PFSK-1 (cell line): ENCODE measurements around the gene RNF149.

ENCODE experiments used
- FOXP2 ChIP-seq: optimal IDR thresholded peaks from 2 replicates; pipeline ENCODE3; 2011; ENCODE audit warnings: borderline replicate concordance, control low read depth, inconsistent platforms; ENCODE audit not compliant: insufficient read depth; ENCODE audit errors: extremely low read length, extremely low read depth
- POLR2AphosphoS5 ChIP-seq: IDR thresholded peaks from 2 replicates; pipeline ENCODE4 v1.6.1; 2012; ENCODE audit warnings: low read depth, mild to moderate bottlenecking, control low read depth, low read length, moderate library complexity
- SIN3A ChIP-seq: IDR thresholded peaks from 2 replicates; pipeline ENCODE4 v1.6.1; 2012; ENCODE audit warnings: mild to moderate bottlenecking, low read length, moderate library complexity, borderline replicate concordance; ENCODE audit not compliant: insufficient read depth
- TAF1 ChIP-seq: IDR thresholded peaks from 2 replicates; pipeline ENCODE4 v1.6.1; 2012; ENCODE audit warnings: low read length, control low read depth, borderline replicate concordance; ENCODE audit not compliant: insufficient read depth
- TF ChIP-seq, protein P1 (sequence below), 2 experiments: IDR thresholded peaks; 2 replicates each; pipeline versions ENCODE4 v1.6.1 to v1.8.0; 2011 to 2012; ENCODE audit warnings: low read depth in 2 of 2, low read length in 2 of 2, control low read depth in 1 of 2, inconsistent platforms in 1 of 2, mild to moderate bottlenecking in 1 of 2, moderate library complexity in 1 of 2; ENCODE audit not compliant: insufficient read depth in 1 of 2

RNF149 gene

DNA sequence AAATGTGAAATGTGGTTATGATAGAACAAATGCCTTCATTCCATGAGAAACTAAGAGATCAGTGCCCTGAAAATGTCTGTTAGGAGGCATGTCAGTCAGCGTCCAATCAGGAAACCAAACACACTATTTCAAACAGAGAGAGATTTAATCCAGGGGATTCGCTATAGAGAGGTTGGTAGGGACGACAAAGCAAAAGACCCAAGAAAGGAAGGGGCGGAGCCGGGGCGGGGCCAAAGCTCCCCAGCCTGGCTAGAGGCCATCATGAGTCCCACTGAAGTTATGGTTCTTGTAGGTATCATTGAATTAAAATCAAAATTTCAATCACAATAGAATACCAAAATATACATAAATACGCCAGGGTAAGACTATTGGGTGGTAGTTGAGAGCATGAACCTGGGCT, 32.9 kb upstream of the RNF149 start:
- TF ChIP-seq POLR2AphosphoS5 (no peak), TAF1 (no peak)

DNA sequence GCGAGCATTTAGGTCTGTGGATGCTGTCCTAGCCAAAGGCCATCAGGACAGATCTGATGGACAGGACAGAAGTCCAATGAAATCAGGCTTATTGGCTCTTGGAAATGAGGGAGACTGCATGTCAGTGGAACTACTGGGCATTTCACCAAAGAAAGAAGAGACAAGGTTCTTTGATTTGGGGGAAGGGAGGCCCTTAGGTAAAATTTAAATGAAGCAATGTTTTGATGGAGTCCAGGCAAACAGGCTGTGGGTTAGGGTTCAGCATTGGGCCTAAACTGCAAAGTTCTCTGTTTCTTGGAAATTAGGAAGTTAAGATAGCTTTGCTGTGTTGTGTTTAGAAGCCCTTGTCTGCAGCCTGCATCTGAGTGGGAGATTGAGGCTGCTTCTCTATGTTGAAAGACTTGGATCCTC, 31.6 kb upstream of the RNF149 start:
- TF ChIP-seq POLR2AphosphoS5 (no peak), SIN3A (no peak), TAF1 (no peak), FOXP2 (no peak)
- TF ChIP-seq, protein P1, sequence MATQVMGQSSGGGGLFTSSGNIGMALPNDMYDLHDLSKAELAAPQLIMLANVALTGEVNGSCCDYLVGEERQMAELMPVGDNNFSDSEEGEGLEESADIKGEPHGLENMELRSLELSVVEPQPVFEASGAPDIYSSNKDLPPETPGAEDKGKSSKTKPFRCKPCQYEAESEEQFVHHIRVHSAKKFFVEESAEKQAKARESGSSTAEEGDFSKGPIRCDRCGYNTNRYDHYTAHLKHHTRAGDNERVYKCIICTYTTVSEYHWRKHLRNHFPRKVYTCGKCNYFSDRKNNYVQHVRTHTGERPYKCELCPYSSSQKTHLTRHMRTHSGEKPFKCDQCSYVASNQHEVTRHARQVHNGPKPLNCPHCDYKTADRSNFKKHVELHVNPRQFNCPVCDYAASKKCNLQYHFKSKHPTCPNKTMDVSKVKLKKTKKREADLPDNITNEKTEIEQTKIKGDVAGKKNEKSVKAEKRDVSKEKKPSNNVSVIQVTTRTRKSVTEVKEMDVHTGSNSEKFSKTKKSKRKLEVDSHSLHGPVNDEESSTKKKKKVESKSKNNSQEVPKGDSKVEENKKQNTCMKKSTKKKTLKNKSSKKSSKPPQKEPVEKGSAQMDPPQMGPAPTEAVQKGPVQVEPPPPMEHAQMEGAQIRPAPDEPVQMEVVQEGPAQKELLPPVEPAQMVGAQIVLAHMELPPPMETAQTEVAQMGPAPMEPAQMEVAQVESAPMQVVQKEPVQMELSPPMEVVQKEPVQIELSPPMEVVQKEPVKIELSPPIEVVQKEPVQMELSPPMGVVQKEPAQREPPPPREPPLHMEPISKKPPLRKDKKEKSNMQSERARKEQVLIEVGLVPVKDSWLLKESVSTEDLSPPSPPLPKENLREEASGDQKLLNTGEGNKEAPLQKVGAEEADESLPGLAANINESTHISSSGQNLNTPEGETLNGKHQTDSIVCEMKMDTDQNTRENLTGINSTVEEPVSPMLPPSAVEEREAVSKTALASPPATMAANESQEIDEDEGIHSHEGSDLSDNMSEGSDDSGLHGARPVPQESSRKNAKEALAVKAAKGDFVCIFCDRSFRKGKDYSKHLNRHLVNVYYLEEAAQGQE (IDR thresholded peaks at IDR 0.05; ENCODE audit: insufficient read depth in 1 of 2, low read depth in 2 of 2, low read length in 2 of 2) = no peak

DNA sequence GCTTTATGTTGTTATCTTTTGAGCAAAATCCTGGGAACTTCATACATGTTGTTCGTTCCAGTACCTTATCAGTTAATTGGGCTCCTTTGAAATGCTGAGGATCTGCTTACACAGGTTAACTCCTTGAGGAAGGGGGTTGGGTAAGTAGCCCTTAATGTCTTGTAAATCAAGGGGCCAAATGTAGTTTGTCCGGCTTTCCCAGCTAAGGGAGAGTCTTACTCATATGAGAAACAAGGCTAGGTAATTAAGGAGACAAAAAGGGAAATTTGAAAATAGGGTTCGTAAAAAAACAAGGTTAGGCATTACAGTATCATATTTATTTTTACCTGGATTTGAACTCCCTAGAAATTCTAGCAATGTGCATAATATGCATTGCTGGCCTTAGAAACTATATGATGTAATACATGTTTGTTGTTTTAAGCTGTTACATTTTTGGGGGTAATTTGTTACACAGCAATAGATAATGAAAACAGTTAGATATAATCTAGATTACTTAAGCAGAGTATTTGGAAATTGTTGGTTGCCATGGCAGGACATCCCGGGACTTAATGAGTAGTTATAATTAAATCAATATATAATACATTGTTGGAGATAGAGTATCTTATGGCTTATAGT, 30.9 kb upstream of the RNF149 start:
- TF ChIP-seq, protein P1 (IDR thresholded peaks at IDR 0.05; ENCODE audit: insufficient read depth in 1 of 2, low read depth in 2 of 2, low read length in 2 of 2) = no peak
- TF ChIP-seq POLR2AphosphoS5 (no peak), SIN3A (no peak), TAF1 (no peak), FOXP2 (no peak)

DNA sequence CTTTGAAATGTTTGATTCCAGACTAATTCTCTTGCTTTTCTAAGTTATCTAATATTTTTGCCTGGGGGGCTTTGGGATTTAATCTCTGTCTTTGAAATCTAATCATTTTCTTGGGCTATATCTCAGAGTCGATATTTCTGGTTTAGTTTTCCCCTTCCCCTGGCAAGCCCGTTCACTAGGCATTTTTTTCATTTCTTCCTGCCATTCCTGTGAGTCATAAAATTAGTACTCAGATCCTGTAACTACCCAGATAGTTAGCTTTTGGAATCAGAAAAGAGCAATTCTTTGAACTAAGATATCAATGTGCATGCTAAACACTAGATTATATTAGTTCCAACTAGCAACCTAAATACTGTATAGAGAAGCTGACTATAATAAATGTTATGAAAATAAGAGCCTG, 29.4 kb upstream of the RNF149 start:
- TF ChIP-seq TAF1 = no peak
- TF ChIP-seq, protein P1 (IDR thresholded peaks at IDR 0.05; ENCODE audit: insufficient read depth in 1 of 2, low read depth in 2 of 2, low read length in 2 of 2) = no peak
- no peak for TF ChIP-seq SIN3A

DNA sequence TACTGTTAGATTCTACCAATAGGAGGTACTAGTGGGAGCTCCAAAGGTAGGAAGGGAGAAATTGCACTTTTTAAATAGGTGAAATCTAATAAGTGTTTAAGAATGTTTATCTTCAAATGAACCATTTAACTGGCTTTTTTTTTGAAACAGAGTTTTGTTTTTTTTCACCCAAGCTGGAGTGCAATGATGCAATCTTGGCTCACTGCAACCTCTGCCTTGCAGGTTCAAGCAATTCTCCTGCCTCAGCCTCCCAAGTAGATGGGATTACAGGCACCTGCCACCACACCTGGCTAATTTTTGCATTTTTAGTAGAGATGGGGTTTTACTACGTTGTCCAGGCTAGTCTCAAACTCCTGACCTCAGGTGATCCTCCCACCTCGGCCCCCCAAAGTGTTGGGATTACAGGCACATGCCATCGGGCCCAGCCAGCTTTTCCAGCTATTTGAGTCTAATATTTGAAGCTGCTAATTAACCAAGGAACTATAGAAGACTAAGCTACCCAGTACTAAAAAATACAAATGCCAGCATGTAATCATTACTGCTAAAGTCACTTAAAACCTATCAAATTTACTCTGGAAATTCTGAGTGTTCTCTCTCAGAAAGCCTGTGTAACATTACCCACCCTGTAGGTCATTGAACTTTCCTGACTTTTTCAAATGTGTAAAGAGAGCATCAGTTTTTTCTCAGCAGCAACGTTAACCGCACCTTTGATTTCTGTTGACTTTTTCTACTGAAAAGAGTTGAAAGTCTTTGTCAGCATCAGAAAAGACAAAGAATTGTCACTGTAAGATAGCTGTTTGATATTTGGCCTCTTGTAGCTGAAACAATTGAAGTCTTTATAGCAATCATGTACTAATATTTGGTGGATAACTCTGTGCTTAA, 24.6 kb upstream of the RNF149 start:
- TF ChIP-seq SIN3A = no peak
- no peak for TF ChIP-seq FOXP2
- TF ChIP-seq TAF1 = no peak
- TF ChIP-seq, protein P1 (IDR thresholded peaks at IDR 0.05; ENCODE audit: insufficient read depth in 1 of 2, low read depth in 2 of 2, low read length in 2 of 2) = no peak
- TF ChIP-seq POLR2AphosphoS5 = no peak
